ENCODE data around the gene AKNA. TPM values are rescaled to one million over a fixed set of nuclear protein-coding genes. Genes with fewer than 3 reads are reported as not detected.
A peak's percentile ranks its signal among the peaks of the same experiment; 100 is the strongest.

Gene AKNA
- polyA plus RNA-seq, 2 of the 4 experiments (the other 2 are of a cell fraction): 2.7 to 4.6 TPM

GRCh38 chr9:114350636-114351401 lies 37.0 kb downstream of the AKNA start:
- ChIA-PET POLR2A (no interaction called here), CTCF (interaction anchor here (0.6 to 1.6 kb wide), 7 partner anchors 11 to 1751 kb away, joined by 3 to 6 read pairs (median 3); no protein-coding TSS in a partner anchor)
- no peaks in the 10 kb centered on the region for H3K9me3 ChIP-seq
- DNase-seq (ENCODE audit: low read depth in 1 of 2, low spot score in 1 of 2) (no peak), ATAC-seq (no peak), FAIRE-seq (no peak)
- WGBS (ENCODE audit: missing lambda C conversion rate): 89% methylated on average over 16 of the region's 16 CpGs
- H3K27ac ChIP-seq: peak overlapping the region; percentile 85 to 94; a peak in 4 of 6 replicates
- H3K4me1 ChIP-seq: peaks cover 28% of the 10 kb centered on the region
- TF ChIP-seq HES2 (IDR thresholded peaks at IDR 0.05): no peak
- no peak for TF ChIP-seq BHLHE40 (IDR thresholded peaks at IDR 0.05; ENCODE audit: low read depth, low read length)
- TF ChIP-seq REST (IDR thresholded peaks at IDR 0.05): no peak
- TF ChIP-seq HOXB5 (CRISPR knock-in tag; IDR thresholded peaks at IDR 0.05): no peak
- no peak overlapping the region for H3K4me2 ChIP-seq
- H3K4me3 ChIP-seq: no peak overlapping the region

GRCh38 chr9:114349713-114350480 lies 37.9 kb downstream of the AKNA start:
- CTCF ChIA-PET: interaction anchor here (0.6 to 3.4 kb wide), 5 partner anchors 11 to 588 kb away, joined by 3 to 15 read pairs (median 3); no protein-coding TSS in a partner anchor
- H3K27ac ChIP-seq: peak overlapping the region; percentile 85 to 94
- H3K4me1 ChIP-seq: peaks cover 28% of the 10 kb centered on the region
- no peak for FAIRE-seq
- no peaks in the 10 kb centered on the region for H3K9me3 ChIP-seq
- no peak for DNase-seq (ENCODE audit: low read depth in 1 of 2, low spot score in 1 of 2)
- H3K4me3 ChIP-seq: no peak overlapping the region
- peak overlapping the region; percentile 82 for H3K4me2 ChIP-seq
- POLR2A ChIA-PET: interaction anchor here (1.2 kb wide), 1 partner anchor 237 kb away, joined by 6 read pairs; the partner anchor contains the start of gene ATP6V1G1
- 92% methylated on average over 10 of the region's 10 CpGs for WGBS (ENCODE audit: missing lambda C conversion rate)
- peak; percentile 9 to 16; a peak in 3 of 6 replicates for ATAC-seq
- no peak for TF ChIP-seq RAD21 (conservative IDR thresholded peaks at IDR 0.05 in 1 of 2, IDR thresholded peaks at IDR 0.05 in 1 of 2)
- TF ChIP-seq ZFP36 (IDR thresholded peaks at IDR 0.05; ENCODE audit: borderline replicate concordance, partially characterized antibody): peak; percentile 84

GRCh38 chr9:114348906-114349482 lies 38.8 kb downstream of the AKNA start:
- POLR2A ChIA-PET: interaction anchor here (1.2 kb wide), 1 partner anchor 238 kb away, joined by 6 read pairs; the partner anchor contains the start of gene ATP6V1G1

More at GRCh38 chr9:114348906-114349482, 38.8 kb downstream of the AKNA start:
- Histone ChIP-seq H3K4me1 (peaks cover 26% of the 10 kb centered on the region), H3K9me3 (no peaks in the 10 kb centered on the region), H3K4me2 (peak overlapping the region; percentile 82), H3K4me3 (peak overlapping the region; percentile 25; the same call in 2 of the 3 replicates), H3K27ac (peak overlapping the region; percentile 85 to 94)
- peak; percentile 23 for FAIRE-seq
- TF ChIP-seq JUNB (IDR thresholded peaks at IDR 0.05) (peak; percentile 64; the same call in 1 of the 2 replicates), MAX (IDR thresholded peaks at IDR 0.05) (no peak; the same call in 1 of the 2 replicates), MYC (IDR thresholded peaks at IDR 0.05; ENCODE audit: borderline replicate concordance, low read length) (peak; percentile 45), PBX3 (IDR thresholded peaks at IDR 0.05) (peak; percentile 66), EHMT2 (IDR thresholded peaks at IDR 0.05; ENCODE audit: low read depth) (no peak), FOSL2 (IDR thresholded peaks at IDR 0.05) (peak; percentile 39), FOSL2 (CRISPR knock-in tag; IDR thresholded peaks at IDR 0.05) (peak; percentile 76), JUN (IDR thresholded peaks at IDR 0.05) (peak in 1 of 2 experiments; percentile 37; a peak in 3 of 5 replicates), CEBPB (IDR thresholded peaks at IDR 0.05) (peak in 1 of 2 experiments; percentile 53; a peak in 2 of 4 replicates)
- peak; percentile 91 to 93 for ATAC-seq
- CTCF ChIA-PET: interaction anchor here (0.7 to 3.4 kb wide), 3 partner anchors 10 to 263 kb away, joined by 3 to 15 read pairs (median 3); no protein-coding TSS in a partner anchor
- WGBS (ENCODE audit: missing lambda C conversion rate): 2% methylated on average over 7 of the region's 9 CpGs
- peak; percentile 82 to 90 for DNase-seq (ENCODE audit: low read depth in 1 of 2, low spot score in 1 of 2)
